HepG2 (cell line): ENCODE results near the gene ZNF217. TPM values are rescaled to one million over a fixed set of nuclear protein-coding genes. Genes with fewer than 3 reads are reported as not detected.

ENCODE experiments used
- ATAC-seq: fragments of 200-7000 bp; cut with Tn5 transposase; 3 replicates; pipeline ENCODE4 v1.9.1; 2020; ENCODE audit warnings: mild to moderate bottlenecking, moderate library complexity
- BruUV-seq: library from RNA; stranded (reverse); fragments of 400-500 nt; replicated peaks from 2 replicates; lab custom pipeline; 2021; lab: Mats Ljungman, UMichigan
- CTCF ChIA-PET: fragments of 300-600 bp; formaldehyde crosslinking; extraction: SDS; loops from one replicate; lab custom pipeline; 2021; ENCODE audit warnings: low total read pairs, inconsistent platforms, low intra/inter-chr PET ratio; lab: Yijun Ruan, JAX
- POLR2A ChIA-PET: fragments of 350-600 bp; sonication (Branson Sonifier 250); formaldehyde crosslinking; loops from one replicate; lab custom pipeline; 2020; ENCODE audit warnings: antibody characterized with exemption, inconsistent platforms; lab: Yijun Ruan, JAX
- DNase-seq: peaks from one replicate; pipeline ENCODE4 v3.0.0-alpha.2; 2015; ENCODE audit warnings: low spot score
- FAIRE-seq: peaks from 3 replicates; lab custom pipeline; 2011; peaks lifted over from hg19 to GRCh38; lab: Jason Lieb, UNC
- H2AFZ ChIP-seq: one replicate; pipeline ENCODE4 v1.6.1; 2011; ENCODE audit warnings: low read length, inconsistent platforms
- H3K27ac ChIP-seq: fragments of 300-600 bp; 3 replicates; pipeline ENCODE4 v1.8.0; 2011; ENCODE audit warnings: mixed run types, mild to moderate bottlenecking, mixed read lengths, low read length, inconsistent platforms; ENCODE audit not compliant: insufficient read depth; ENCODE audit errors: extremely low read length
- H3K27me3 ChIP-seq, 2 experiments: fragments of 200-600 bp in 1 of 2; 2 replicates in 1 of 2; 3 replicates in 1 of 2; pipeline versions ENCODE4 v1.6.0 to v1.8.0; 2011; ENCODE audit warnings: low read length in 2 of 2, mild to moderate bottlenecking in 2 of 2, moderate library complexity in 2 of 2, inconsistent platforms in 1 of 2; ENCODE audit not compliant: insufficient read depth in 2 of 2, control insufficient read depth in 1 of 2
- H3K36me3 ChIP-seq, 2 experiments: fragments of 200-600 bp in 1 of 2; replicated peaks in 1 of 2; 2 replicates in 1 of 2; 3 replicates in 1 of 2; pipeline versions ENCODE4 v1.5.1 to v1.8.0; 2011; ENCODE audit warnings: low read length in 2 of 2, inconsistent platforms in 1 of 2; ENCODE audit not compliant: insufficient read depth in 2 of 2, control insufficient read depth in 1 of 2
- H3K4me1 ChIP-seq: 2 replicates; pipeline ENCODE4 v1.5.1; 2012; ENCODE audit warnings: low read length, inconsistent platforms; ENCODE audit not compliant: insufficient read depth
- H3K4me2 ChIP-seq: 2 replicates; pipeline ENCODE4 v1.6.0; 2011; ENCODE audit warnings: low read depth, low read length, inconsistent platforms
- H3K4me3 ChIP-seq, 3 experiments: fragments of 200-600 bp in 1 of 3; sonication (generic), shearing (Covaris generic) in 1 of 3; replicated peaks in 1 of 3; 2 replicates each; pipeline ENCODE4 v1.5.1; 2011 to 2016; ENCODE audit warnings: low read length in 3 of 3, inconsistent platforms in 2 of 3, low read depth in 2 of 3, mild to moderate bottlenecking in 2 of 3, control low read depth in 1 of 3, mixed read lengths in 1 of 3; ENCODE audit not compliant: insufficient read depth in 1 of 3
- H3K79me2 ChIP-seq: one replicate; pipeline ENCODE4 v1.6.1; 2011; ENCODE audit warnings: low read length, inconsistent platforms; ENCODE audit not compliant: insufficient read depth
- H3K9ac ChIP-seq: 2 replicates; pipeline ENCODE4 v1.6.0; 2011; ENCODE audit warnings: mild to moderate bottlenecking, low read depth, low read length, inconsistent platforms; ENCODE audit not compliant: insufficient read depth
- H3K9me3 ChIP-seq: 2 replicates; pipeline ENCODE4 v1.5.1; 2012; ENCODE audit warnings: mild to moderate bottlenecking, low read length
- H4K20me1 ChIP-seq: 2 replicates; pipeline ENCODE4 v1.6.0; 2011; ENCODE audit warnings: inconsistent platforms, mild to moderate bottlenecking, low read length, moderate library complexity; ENCODE audit not compliant: insufficient read depth
- EED ChIP-seq: sonication (generic); formaldehyde crosslinking; IDR thresholded peaks from 2 replicates; pipeline ENCODE4 v1.5.0; 2020; ENCODE audit warnings: mild to moderate bottlenecking, missing genetic modification reagents
- GABPB1 ChIP-seq: IDR thresholded peaks from 2 replicates; pipeline ENCODE4 v1.6.1; 2016; ENCODE audit warnings: mild to moderate bottlenecking, missing genetic modification reagents, moderate library complexity, missing compliant biosample characterization
- IKZF5 ChIP-seq: IDR thresholded peaks from 2 replicates; pipeline ENCODE4 v1.6.1; 2018; ENCODE audit warnings: missing genetic modification reagents, mild to moderate bottlenecking, missing compliant biosample characterization
- NFKBIZ ChIP-seq: IDR thresholded peaks from 2 replicates; pipeline ENCODE4 v1.6.1; 2018; ENCODE audit warnings: missing genetic modification reagents, missing compliant biosample characterization
- SNAPC4 ChIP-seq: sonication (generic); formaldehyde crosslinking; IDR thresholded peaks from 2 replicates; pipeline ENCODE4 v1.4.0; 2020; ENCODE audit warnings: mild to moderate bottlenecking, missing genetic modification reagents
- SYNCRIP ChIP-seq: fragments of 200-400 bp; formaldehyde crosslinking; IDR thresholded peaks from 2 replicates; pipeline ENCODE4 v1.6.1; 2018; ENCODE audit warnings: mild to moderate bottlenecking, low read depth, low read length; ENCODE audit not compliant: insufficient read depth
- TBX2 ChIP-seq: sonication (generic); formaldehyde crosslinking; IDR thresholded peaks from 2 replicates; pipeline ENCODE4 v1.5.0; 2020; ENCODE audit warnings: missing genetic modification reagents, mild to moderate bottlenecking, borderline replicate concordance
- ZBTB33 ChIP-seq: sonication (generic); formaldehyde crosslinking; IDR thresholded peaks from 2 replicates; pipeline ENCODE4 v1.4.0; 2020; ENCODE audit warnings: missing genetic modification reagents
- ZNF124 ChIP-seq: sonication (generic); formaldehyde crosslinking; IDR thresholded peaks from 2 replicates; pipeline ENCODE4 v1.4.0; 2020; ENCODE audit warnings: missing genetic modification reagents
- ZNF275 ChIP-seq: sonication (generic); formaldehyde crosslinking; IDR thresholded peaks from 2 replicates; pipeline ENCODE4 v1.8.0; 2022; ENCODE audit warnings: missing genetic modification reagents, mild to moderate bottlenecking, inconsistent platforms, borderline replicate concordance
- ZSCAN21 ChIP-seq: sonication (generic); formaldehyde crosslinking; IDR thresholded peaks from 2 replicates; pipeline ENCODE4 v1.8.0; 2022; ENCODE audit warnings: mild to moderate bottlenecking, missing genetic modification reagents, moderate library complexity, borderline replicate concordance
- WGBS: methylation state at CpG from one replicate; pipeline ENCODE4 v1.1.6; 2017; ENCODE audit warnings: low lambda C conversion rate; 5-methylcytosine and 5-hydroxymethylcytosine counted together
- in situ Hi-C: cut with HindIII; loops from 2 replicates; pipeline ENCODE4 v1.10.0; 2017; ENCODE audit warnings: low pct_unique_long_range_greater_than_20kb; ENCODE audit not compliant: extremely low pct_ligation_motif_present
- intact Hi-C: fragments of 100-400 bp; cut with micrococcal nuclease; formaldehyde crosslinking; loops from one replicate; pipeline ENCODE4 v1.10.0; 2022; ENCODE audit not compliant: unreplicated experiment
- polyA plus RNA-seq, 8 experiments: library from polyadenylated mRNA; depleted of rRNA in 3 of 8; stranded (reverse) in 7 of 8; unstranded in 1 of 8; fragments of >200 nt; fragmentation: Illumina TruSeq in 4 of 8; extraction: Trizol in 4 of 8; gene quantifications; 2 replicates each; pipeline versions ENCODE4 v1.2.1 to v1.2.3, GENCODE V29; 2011 to 2016; ENCODE audit warnings: low read depth in 4 of 8, missing spikeins in 1 of 8, mixed read lengths in 1 of 8; ENCODE audit not compliant: insufficient read depth in 1 of 8
- total RNA-seq, 5 experiments: library from RNA; depleted of rRNA; stranded (reverse); fragments of >200 nt; fragmentation: Illumina TruSeq; extraction: Trizol; gene quantifications; 2 replicates each; pipeline ENCODE4 v1.2.3, GENCODE V29; 2016; ENCODE audit warnings: low read depth in 1 of 5

ZNF217 gene
- total and polyA plus RNA-seq, 2 of the 13 experiments (the other 11 are each of a cell fraction or from before 2014, with no cell fraction given): 22.3 to 29.8 TPM

- TF ChIP-seq SYNCRIP (no peak), ZSCAN21 (CRISPR knock-in tag) (no peak), NFKBIZ (no peak), ZNF275 (no peak), IKZF5 (CRISPR knock-in tag) (no peak), TBX2 (CRISPR knock-in tag) (no peak), EED (no peak), ZNF124 (no peak), GABPB1 (CRISPR knock-in tag) (no peak)
- TF ChIP-seq, all 625 proteins: peak for 0
These were observed 66.4 kb downstream of the ZNF217 start (continued) for GRCh38 chr20:53527196-53527595.

- intact Hi-C loops: no loop called here
- ATAC-seq: no peak
- POLR2A ChIA-PET: no interaction called here
- H3K4me2 ChIP-seq: no peak overlapping the region
- H3K9me3 ChIP-seq: no peaks in the 10 kb centered on the region
- H3K4me3 ChIP-seq: no peak overlapping the region
- 42% methylated on average over 12 of the region's 13 CpGs for WGBS
- no peaks in the 10 kb centered on the region for H3K79me2 ChIP-seq
- no peak overlapping the region for H2AFZ ChIP-seq
- peaks cover 0 to 18% of the 10 kb centered on the region in 2 experiments; a peak in 3 of 5 replicates for H3K27me3 ChIP-seq
- no peak for DNase-seq
- no peaks in the 10 kb centered on the region for H3K4me1 ChIP-seq
- CTCF ChIA-PET: no interaction called here
- no peaks in the 10 kb centered on the region for H3K36me3 ChIP-seq
- no peak for FAIRE-seq
- in situ Hi-C loops: loop anchor here (25.0 kb wide), 2 partner anchors 312 to 787 kb away; no protein-coding TSS in a partner anchor
- H3K9ac ChIP-seq: no peak overlapping the region
- H4K20me1 ChIP-seq: no peaks in the 10 kb centered on the region
- H3K27ac ChIP-seq: no peak overlapping the region
- BruUV-seq: no TSS peak
- TF ChIP-seq SNAPC4 (CRISPR knock-in tag) (no peak), ZBTB33 (CRISPR knock-in tag) (no peak)
These were observed 68.9 kb downstream of the ZNF217 start for GRCh38 chr20:53524589-53525312.
